ACC112 (cell line): ENCODE data around the gene RAP1GAP.

Experiments used
- H2AFZ ChIP-seq: fragments of 200-600 bp; sonication (generic); one replicate; pipeline ENCODE4 v1.6.0; 2017; ENCODE audit warnings: antibody characterized with exemption, low read length; ENCODE audit not compliant: unreplicated experiment
- H3K27ac ChIP-seq: fragments of 200-600 bp; sonication (generic); 2 replicates; pipeline ENCODE4 v1.5.1; 2014; ENCODE audit warnings: low read depth, mild to moderate bottlenecking, antibody characterized with exemption, low read length, moderate library complexity
- H3K27me3 ChIP-seq: fragments of 200-600 bp; sonication (generic); 2 replicates; pipeline ENCODE4 v1.6.1; 2014; ENCODE audit warnings: mild to moderate bottlenecking, antibody characterized with exemption, low read length, moderate library complexity, mixed read lengths; ENCODE audit not compliant: insufficient read depth
- H3K36me3 ChIP-seq: fragments of 200-600 bp; sonication (generic); 2 replicates; pipeline ENCODE4 v1.6.1; 2016; ENCODE audit warnings: mild to moderate bottlenecking, antibody characterized with exemption, low read length, moderate library complexity, mixed read lengths; ENCODE audit not compliant: insufficient read depth
- H3K4me1 ChIP-seq: fragments of 200-600 bp; sonication (generic); one replicate; pipeline ENCODE4 v1.6.1; 2016; ENCODE audit warnings: low read length, mixed read lengths; ENCODE audit not compliant: insufficient read depth, unreplicated experiment, control insufficient read depth
- H3K4me3 ChIP-seq: fragments of 200-600 bp; sonication (generic); 2 replicates; pipeline ENCODE4 v1.5.1; 2014; ENCODE audit warnings: mild to moderate bottlenecking, low read depth, low read length
- H3K79me2 ChIP-seq: fragments of 200-600 bp; sonication (generic); one replicate; pipeline ENCODE4 v1.6.0; 2016; ENCODE audit warnings: low read length; ENCODE audit not compliant: control insufficient read depth, unreplicated experiment, insufficient read depth

The RAP1GAP gene

GRCh38 chr1:21700094-21700493 lies 30.9 kb upstream of the RAP1GAP start:
- H3K79me2 ChIP-seq, result no peaks in the 10 kb centered on the region
- no peak overlapping the region for H2AFZ ChIP-seq
- H3K4me1 ChIP-seq, result peaks cover 11% of the 10 kb centered on the region
- no peak overlapping the region for H3K27ac ChIP-seq
- no peak overlapping the region for H3K4me3 ChIP-seq
- H3K27me3 ChIP-seq, result no peaks in the 10 kb centered on the region
- peaks cover 30% of the 10 kb centered on the region for H3K36me3 ChIP-seq

DNA sequence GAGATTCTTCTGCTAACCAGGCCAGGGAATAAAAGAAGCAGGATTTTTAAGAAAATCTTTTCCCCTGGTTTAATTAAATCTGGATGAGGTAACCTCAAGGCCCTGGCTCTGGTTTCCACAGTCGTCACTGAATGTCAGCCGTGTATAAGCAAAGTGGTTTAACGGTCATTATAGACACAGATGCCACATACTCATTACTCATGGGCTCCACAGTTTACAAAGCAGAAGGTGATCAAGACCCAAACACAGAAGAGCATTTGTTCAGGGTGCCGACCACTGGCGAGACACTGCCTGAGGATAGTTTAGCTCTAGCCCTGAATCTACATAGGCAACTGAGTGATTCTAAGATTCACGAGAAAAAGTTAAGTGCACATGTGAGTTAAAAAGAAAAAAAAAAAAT lies 27.8 kb upstream of the RAP1GAP start:
- no peak overlapping the region for H3K27ac ChIP-seq
- no peak overlapping the region for H3K4me3 ChIP-seq
- no peaks in the 10 kb centered on the region for H3K4me1 ChIP-seq
- peaks cover 24% of the 10 kb centered on the region for H3K36me3 ChIP-seq
- H3K79me2 ChIP-seq, result no peaks in the 10 kb centered on the region
- no peaks in the 10 kb centered on the region for H3K27me3 ChIP-seq
- H2AFZ ChIP-seq, result no peak overlapping the region

GRCh38 chr1:21693732-21694131 lies 24.6 kb upstream of the RAP1GAP start:
- H3K27me3 ChIP-seq, result no peaks in the 10 kb centered on the region
- no peak overlapping the region for H3K27ac ChIP-seq
- H3K4me3 ChIP-seq, result no peak overlapping the region
- peaks cover 19% of the 10 kb centered on the region; the same call in 1 of the 2 replicates for H3K36me3 ChIP-seq
- H2AFZ ChIP-seq, result no peak overlapping the region
- H3K79me2 ChIP-seq, result no peaks in the 10 kb centered on the region
- no peaks in the 10 kb centered on the region for H3K4me1 ChIP-seq

GRCh38 chr1:21691739-21692138 lies 22.6 kb upstream of the RAP1GAP start:
- Histone ChIP-seq H2AFZ (no peak overlapping the region), H3K27ac (no peak overlapping the region), H3K4me3 (no peak overlapping the region), H3K27me3 (no peaks in the 10 kb centered on the region), H3K36me3 (peaks cover 32% of the 10 kb centered on the region), H3K79me2 (no peaks in the 10 kb centered on the region), H3K4me1 (no peaks in the 10 kb centered on the region)

GRCh38 chr1:21689661-21690372 lies 20.7 kb upstream of the RAP1GAP start:
- no peaks in the 10 kb centered on the region for H3K27me3 ChIP-seq
- no peak overlapping the region for H3K4me3 ChIP-seq
- no peak overlapping the region for H3K27ac ChIP-seq
- H3K79me2 ChIP-seq, result no peaks in the 10 kb centered on the region
- H3K36me3 ChIP-seq, result peaks cover 40% of the 10 kb centered on the region
- H2AFZ ChIP-seq, result no peak overlapping the region
- no peaks in the 10 kb centered on the region for H3K4me1 ChIP-seq

- Histone ChIP-seq H3K36me3 (peaks cover 46% of the 10 kb centered on the region), H3K27me3 (no peaks in the 10 kb centered on the region), H3K27ac (no peak overlapping the region), H3K4me3 (no peak overlapping the region), H3K79me2 (no peaks in the 10 kb centered on the region), H3K4me1 (no peaks in the 10 kb centered on the region), H2AFZ (no peak overlapping the region)
Observed at GRCh38 chr1:21687081-21687529, 17.9 kb upstream of the RAP1GAP start.

DNA sequence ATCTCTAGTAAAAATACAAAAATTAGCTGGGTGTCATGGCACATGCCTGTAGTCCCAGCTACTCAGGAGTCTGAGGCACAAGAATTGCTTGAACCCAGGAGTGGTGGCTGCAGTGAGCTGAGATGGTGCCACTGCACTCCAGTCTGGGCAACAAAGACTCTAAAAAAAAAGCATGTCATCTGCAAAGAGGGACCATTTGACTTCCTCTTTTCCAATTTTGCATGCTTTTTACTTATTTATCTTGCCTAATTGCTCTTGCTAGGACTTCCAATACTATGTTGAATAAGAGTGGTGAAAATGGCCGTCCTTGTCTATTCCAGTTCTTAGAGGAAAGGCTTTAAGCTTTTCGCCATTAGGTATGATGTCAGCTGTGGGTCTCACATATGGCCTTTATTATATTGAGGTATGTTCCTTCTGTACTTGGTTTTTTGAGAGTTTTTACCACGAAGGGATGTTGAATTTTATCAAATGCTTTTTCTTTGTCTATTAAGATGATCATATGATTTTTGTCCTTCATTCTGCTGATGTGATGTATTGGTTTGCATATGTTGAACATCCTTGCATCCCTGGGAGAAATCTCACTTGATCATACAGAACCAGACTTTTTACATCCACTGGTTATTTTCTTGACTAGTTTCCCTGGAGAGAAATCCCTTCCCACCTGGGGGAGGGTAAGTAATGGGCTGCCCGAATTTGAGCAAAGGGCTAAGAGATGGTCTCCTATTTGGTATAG lies 17.0 kb upstream of the RAP1GAP start:
- Histone ChIP-seq H2AFZ (no peak overlapping the region), H3K4me1 (no peaks in the 10 kb centered on the region), H3K36me3 (peaks cover 42% of the 10 kb centered on the region), H3K27me3 (no peaks in the 10 kb centered on the region), H3K79me2 (no peaks in the 10 kb centered on the region), H3K4me3 (no peak overlapping the region), H3K27ac (no peak overlapping the region)

- H3K79me2 ChIP-seq, result no peaks in the 10 kb centered on the region
- H2AFZ ChIP-seq, result no peak overlapping the region
- no peak overlapping the region for H3K27ac ChIP-seq
- H3K36me3 ChIP-seq, result peaks cover 20% of the 10 kb centered on the region
- H3K27me3 ChIP-seq, result no peaks in the 10 kb centered on the region
- no peaks in the 10 kb centered on the region for H3K4me1 ChIP-seq
- no peak overlapping the region for H3K4me3 ChIP-seq
Observed at GRCh38 chr1:21681426-21681825, 12.3 kb upstream of the RAP1GAP start.

GRCh38 chr1:21680918-21681317 lies 11.8 kb upstream of the RAP1GAP start:
- Histone ChIP-seq H2AFZ (no peak overlapping the region), H3K27me3 (no peaks in the 10 kb centered on the region), H3K79me2 (no peaks in the 10 kb centered on the region), H3K4me3 (no peak overlapping the region), H3K36me3 (peaks cover 15% of the 10 kb centered on the region), H3K27ac (no peak overlapping the region), H3K4me1 (no peaks in the 10 kb centered on the region)

- no peaks in the 10 kb centered on the region for H3K4me1 ChIP-seq
- no peaks in the 10 kb centered on the region for H3K79me2 ChIP-seq
- H3K27ac ChIP-seq, result no peak overlapping the region
- H2AFZ ChIP-seq, result no peak overlapping the region
- no peaks in the 10 kb centered on the region for H3K27me3 ChIP-seq
- no peak overlapping the region for H3K4me3 ChIP-seq
- H3K36me3 ChIP-seq, result peaks cover 13% of the 10 kb centered on the region
Observed at GRCh38 chr1:21680381-21680780, 11.2 kb upstream of the RAP1GAP start.

GRCh38 chr1:21677168-21677567 lies 8.0 kb upstream of the RAP1GAP start:
- no peak overlapping the region for H3K27ac ChIP-seq
- H3K4me3 ChIP-seq, result no peak overlapping the region
- no peaks in the 10 kb centered on the region for H3K36me3 ChIP-seq
- H3K79me2 ChIP-seq, result no peaks in the 10 kb centered on the region
- no peaks in the 10 kb centered on the region for H3K27me3 ChIP-seq
- H3K4me1 ChIP-seq, result peaks cover 18% of the 10 kb centered on the region
- H2AFZ ChIP-seq, result no peak overlapping the region
